Glomerular endothelial cell (primary cell): ENCODE data around the gene ANGPT4. TPM values are rescaled to one million over a fixed set of nuclear protein-coding genes. Genes with fewer than 3 reads are reported as not detected.
"Not testable (repeated sequence)": the region's sequence is repeated elsewhere in the genome, so short reads cannot be mapped to it uniquely, and the experiment has no call there.

Experiments used
- DNase-seq: peaks from one replicate; pipeline ENCODE4 v3.0.0-alpha.2; 2011; ENCODE audit warnings: low read depth, low spot score; ENCODE audit errors: extremely low read depth
- total RNA-seq: library from RNA; depleted of rRNA; stranded (reverse); fragments of >200 nt; gene quantifications from 2 replicates; pipeline ENCODE4 v1.2.3, GENCODE V29; 2015

Gene ANGPT4
- total RNA-seq, 1 donor from 2014 or later = not detected

DNA sequence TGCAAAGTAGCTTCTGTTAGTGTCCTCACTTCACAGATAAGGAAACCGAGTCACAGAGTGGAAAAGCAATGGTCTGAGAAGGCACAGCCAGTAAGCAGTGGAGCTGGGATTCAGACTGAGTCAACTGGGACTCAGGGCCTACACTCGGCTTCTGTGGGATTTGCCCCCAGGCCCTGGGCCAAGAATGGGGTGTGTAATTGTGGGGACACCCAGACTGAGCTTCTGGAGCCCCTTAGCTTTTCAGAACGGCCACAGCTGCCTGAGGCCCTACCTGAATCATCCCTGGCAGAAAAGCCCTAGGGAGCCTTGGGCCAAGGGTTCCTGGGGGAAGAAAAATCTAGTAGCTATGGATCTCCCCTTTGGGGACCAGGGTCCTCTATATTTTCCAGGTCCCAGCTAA is 6.5 kb downstream of the ANGPT4 start:
- no peak for DNase-seq

DNA sequence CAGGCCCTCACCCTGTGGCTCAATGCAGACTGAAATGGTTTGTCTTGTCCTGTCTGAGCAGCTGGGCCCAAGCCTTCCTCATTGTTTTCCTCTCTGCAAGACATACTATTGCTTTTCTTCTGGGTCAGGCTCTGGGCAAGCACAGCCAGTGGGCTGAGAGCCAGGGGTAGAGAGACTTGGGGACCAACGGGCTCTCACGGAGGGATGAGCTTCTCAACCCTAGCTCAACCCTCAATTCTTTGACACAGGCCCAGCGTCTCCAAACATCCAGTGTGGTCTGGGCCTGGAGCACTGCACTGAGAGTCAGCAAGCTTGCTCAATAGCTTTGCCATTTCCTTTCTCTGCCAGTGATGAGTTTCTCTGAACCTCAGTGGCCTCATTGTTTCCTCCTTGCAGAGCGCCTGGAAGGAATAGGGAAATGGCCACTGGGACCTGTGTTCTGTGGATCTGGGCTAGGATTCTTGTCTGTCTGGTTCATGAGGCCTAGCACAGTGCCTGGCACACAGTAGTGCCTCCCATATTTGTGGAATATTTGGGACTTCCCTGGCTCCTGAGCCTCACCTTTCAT is 9.3 kb downstream of the ANGPT4 start:
- DNase-seq = no peak

DNA sequence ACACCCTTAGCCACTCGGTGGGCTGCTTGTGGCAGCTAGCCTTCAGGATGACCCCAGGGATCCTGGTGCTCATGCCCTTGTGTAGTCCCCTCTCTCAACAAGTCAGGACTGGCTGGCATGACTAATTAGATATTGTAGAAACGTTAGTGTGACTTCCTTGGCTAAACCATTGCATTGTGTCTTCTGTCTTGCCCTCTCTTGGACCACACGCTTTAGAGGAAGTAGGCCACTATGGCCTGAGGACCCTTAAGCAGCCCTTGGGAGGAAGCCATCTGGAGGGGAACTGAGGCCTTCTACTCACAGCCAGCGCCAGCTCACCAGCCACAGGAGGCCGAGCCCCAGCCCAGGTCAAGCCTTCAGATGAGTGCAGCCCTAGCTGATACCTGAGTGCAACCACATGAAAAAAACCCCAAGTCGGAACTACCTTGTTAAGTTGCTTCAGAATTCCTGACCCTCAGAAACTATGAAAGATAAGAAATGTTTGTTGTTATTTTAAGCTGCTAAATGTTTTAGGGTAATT is 10.1 kb downstream of the ANGPT4 start:
- no peak for DNase-seq

DNA sequence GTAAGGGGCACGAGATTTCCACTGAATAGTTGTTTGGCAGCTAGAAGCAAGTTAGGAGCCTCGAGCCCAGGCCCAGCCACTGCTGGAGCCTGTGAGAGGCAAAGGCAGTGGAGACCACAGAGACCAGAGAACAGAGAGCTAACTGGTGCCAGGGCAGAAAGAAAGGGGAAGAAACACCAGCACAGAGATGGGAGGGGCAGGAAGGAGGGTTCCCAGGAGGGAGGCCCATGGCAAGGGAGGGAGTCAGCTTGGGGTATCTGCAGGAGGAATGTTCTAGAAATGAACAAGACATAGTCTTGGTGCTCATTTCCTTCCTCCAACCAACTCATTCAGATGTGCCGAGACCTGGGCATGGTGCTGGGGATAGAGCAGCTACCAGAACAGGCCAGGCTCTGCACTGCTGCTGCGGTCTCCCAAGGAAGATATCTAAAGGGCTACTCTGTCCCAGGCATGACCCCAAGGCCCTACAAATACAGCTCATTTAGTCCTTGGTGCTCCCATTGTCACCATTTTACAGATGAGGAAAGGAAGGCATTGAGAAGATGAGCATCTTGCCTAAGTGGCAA is 10.7 kb downstream of the ANGPT4 start:
- DNase-seq = no peak

DNA sequence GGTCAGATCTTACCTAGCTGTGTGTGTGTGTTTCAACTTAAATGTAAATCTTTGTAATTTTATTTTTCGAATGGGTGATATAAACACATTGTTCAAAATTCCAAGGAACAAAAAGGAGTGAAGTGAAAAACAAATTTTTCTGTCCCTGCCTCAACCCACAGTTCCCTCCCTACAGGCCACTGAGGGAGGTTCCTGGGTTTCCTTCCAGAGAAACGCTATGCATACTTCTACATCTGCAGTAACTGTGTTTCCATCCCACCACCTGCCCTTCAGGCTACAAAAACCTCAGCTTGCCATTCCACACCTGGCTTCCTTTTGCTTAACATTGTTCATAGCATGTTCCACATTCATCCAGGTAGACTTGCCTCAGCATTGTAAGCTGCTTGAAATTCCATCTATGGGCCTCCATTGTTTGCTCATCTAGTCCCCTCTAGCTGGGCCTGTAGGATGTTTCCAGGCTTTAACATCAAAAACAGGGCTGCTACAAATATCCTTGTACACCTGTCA is 12.0 kb downstream of the ANGPT4 start:
- DNase-seq = no peak

DNA sequence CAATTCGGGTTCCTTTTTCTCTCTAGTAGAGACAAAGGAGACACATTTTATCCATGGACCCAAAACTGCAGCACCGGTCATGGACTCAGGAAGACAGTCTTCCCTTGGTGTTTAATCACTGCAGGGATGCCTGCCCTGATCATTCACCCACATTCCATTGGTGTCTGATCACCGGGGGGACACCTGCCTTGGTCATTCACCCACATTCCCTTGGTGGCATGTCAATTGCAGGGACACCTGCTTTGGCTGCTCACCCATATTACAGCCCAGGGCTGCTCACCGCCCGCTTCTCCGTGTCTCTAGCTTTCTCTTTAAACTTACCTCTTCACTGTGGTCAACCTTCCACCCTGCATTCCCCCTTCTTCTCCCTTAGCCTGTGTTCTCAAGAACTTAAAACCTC is 18.7 kb downstream of the ANGPT4 start:
- not testable (repeated sequence) for DNase-seq

DNA sequence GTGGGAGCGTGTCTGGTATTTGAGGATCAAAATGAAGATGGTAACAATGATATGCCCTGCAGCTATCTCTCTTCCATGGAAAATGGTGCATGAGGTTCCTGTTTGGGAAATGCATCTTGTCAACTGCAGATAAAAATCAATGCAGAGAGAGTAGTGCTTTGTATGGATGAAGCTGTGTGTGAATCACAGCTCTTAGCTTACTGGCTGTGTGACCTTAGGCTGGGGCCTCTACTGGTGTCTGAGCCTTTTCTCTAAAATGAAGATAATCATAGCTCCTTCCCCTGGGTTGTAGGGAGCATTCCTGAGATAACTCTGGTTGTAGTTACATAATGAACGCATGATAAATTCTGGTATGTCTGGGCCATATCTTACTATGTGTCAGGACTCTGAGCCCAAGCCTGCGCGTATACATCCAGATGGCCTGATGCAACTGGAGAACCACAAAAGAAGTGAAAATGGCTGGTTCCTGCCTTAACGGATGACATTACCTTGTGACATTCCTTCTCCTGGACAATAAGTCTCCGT is 19.6 kb downstream of the ANGPT4 start:
- DNase-seq = no peak

DNA sequence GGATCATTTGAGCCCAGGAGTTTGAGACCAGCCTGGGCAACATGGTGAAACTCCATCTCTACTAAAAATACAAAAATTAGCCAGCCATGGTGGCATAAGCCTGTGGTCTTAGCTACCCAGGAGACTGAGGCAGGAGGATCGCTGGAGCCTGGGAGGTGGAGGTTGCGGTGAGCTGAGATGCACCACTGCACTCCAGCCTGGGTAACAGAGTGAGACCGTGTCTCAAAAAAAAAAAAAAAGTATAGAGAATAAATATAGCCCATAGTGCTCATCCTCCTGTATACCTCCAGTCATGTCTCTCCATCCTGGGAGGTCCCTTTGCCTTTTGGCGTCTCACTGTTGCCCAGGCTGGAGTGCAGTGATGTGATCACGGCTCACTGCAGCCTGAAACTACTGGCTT is 23.8 kb downstream of the ANGPT4 start:
- not testable (repeated sequence) for DNase-seq

DNA sequence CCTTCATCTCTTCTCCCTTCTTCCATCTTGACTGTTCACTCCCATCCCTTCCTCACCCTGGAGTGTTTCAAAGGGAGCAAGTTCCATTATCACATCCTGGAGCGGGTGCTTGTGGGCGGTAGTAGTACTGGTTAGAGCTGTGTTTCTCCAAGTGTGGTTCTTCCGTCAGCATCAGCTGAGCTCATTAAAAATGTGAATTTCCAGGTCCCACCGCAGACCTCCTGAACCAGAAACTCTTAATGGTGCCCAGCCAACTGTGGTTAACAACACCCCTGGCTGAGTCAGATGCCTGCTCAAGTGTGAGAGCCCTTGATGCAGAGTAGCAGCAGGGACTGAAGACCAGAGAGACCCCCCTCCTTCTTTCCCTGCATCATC is 24.4 kb downstream of the ANGPT4 start:
- DNase-seq = no peak

DNA sequence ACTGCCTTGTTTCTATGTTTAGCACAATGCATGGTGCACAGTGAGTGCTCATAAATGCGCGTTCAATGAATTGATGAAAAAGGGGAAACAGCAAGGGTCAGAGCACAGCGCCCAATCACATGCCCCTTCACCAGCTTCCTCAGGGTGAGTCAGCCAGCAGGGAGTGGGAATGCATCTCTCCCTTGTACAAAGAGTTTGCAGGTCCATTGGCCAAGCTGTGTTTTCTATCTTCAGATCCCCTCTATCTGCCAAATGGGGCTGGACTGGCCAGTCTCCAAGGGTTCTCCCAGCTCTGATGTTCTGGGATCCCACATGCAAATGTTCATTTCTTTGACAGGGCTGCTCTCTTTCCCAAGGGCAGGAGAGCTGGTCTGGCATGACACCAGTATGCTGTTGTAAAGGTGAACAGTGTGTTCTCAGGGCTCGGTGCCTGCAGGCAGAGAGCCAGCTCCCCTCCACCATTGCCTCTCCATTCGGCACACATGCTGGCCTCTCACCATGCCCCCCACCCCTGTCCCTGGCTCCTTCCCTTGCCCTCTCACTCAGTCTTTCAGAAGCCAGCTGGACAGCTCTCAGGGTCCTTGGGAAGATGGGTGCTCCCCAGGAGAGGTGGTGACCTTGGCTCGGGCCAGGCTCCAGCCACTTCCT is 25.0 kb downstream of the ANGPT4 start:
- DNase-seq = no peak

DNA sequence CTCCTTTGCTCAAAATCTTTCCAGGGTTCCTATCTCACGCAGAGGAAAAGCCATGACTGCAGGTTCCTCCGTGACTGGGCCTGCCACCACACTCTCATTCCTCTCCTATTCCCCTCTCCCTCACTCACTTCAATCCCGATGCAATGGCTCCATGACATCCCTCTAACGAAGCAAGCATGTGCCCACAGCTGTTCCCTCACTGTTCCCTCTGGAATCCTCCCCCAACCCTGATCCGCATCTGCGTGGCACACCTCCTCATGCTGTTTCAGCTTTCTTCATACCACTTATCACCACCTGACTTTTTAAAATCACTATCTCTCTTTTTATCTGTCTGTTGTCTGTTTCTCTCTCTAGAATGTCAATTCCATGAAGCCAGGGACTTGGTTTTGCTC is 25.5 kb downstream of the ANGPT4 start:
- no peak for DNase-seq

DNA sequence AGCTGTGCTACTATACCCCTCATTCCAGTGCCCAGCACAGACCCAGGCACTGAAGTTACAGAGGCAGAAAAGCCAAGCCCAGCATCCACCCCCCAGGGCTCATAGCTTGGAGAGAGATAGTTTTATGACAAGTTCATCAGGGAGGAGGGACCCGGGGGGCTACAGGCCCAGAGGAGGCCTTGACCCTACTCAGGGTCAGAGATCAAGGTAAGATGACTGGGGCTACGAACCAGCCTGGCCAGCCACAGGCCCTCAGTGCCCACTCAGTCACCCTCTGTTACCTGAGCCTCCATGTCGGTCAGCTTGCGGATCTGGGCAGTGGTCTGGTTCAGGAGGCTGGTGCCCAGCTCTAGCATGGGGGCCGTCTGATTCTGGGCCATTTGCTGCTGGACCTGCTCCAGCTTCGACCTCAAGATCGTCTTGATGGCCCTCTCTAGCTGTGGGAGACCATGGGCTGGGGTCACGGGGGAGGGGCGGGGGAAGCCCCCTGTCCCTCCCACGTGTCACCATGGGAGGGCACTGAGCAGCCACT is 26.1 kb downstream of the ANGPT4 start:
- no peak for DNase-seq

DNA sequence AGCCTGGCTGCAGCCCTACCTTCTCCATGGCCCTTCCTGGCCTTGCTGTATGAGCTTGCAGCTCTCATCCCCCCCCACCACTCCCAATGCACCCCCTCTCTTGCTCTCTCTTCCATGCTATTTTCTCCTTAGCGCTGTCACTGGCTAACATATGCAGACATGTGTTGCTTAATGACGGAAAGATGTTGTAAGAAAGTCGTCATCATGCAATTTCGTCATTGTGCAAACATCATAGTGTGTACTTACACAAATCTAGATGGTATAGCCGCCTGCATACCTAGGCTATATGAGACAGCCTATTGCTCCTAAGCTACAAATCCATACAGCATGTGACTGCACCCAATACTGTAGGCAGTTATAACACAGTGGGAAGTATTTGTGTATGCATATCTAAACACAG is 27.0 kb downstream of the ANGPT4 start:
- no peak for DNase-seq

DNA sequence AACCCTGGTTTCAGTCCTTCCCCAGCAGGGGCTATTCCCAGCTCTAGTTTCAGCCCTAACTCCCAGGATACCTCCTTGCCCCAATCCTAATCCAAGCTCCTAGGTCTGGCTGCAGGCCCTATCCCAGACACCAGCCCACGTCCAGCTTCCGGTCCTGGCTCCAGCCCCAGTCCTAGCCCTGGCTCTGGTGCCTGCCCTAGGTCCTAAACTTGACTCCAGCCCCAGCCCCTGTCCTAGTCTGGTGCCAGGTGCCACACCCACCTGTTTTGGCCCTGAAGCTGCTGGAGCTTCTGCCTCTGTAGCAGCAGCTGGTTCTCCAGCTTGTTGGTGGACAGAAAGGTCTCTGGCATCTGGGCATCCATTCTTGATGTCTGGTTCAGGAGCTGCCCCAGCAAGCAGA is 28.1 kb downstream of the ANGPT4 start:
- DNase-seq = no peak

DNA sequence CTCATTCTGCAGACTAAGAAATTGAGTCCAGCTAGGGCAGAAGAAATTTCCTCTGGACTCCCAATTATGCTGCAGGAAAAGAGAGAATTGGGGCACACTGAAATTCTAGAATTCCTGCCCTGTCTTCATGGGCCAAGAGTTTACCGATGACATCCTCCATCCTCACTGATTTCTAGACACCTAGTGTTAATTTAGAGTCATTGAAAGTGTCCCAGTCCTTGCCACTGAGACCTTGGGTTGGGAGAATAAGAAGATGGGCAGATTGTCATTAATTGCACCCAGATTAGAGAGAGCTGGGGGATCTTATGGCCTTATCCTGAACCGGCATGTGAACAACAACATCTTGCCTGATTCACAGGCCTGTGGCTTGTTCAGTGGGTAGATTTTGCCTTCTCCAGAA is 29.0 kb downstream of the ANGPT4 start:
- DNase-seq = no peak

DNA sequence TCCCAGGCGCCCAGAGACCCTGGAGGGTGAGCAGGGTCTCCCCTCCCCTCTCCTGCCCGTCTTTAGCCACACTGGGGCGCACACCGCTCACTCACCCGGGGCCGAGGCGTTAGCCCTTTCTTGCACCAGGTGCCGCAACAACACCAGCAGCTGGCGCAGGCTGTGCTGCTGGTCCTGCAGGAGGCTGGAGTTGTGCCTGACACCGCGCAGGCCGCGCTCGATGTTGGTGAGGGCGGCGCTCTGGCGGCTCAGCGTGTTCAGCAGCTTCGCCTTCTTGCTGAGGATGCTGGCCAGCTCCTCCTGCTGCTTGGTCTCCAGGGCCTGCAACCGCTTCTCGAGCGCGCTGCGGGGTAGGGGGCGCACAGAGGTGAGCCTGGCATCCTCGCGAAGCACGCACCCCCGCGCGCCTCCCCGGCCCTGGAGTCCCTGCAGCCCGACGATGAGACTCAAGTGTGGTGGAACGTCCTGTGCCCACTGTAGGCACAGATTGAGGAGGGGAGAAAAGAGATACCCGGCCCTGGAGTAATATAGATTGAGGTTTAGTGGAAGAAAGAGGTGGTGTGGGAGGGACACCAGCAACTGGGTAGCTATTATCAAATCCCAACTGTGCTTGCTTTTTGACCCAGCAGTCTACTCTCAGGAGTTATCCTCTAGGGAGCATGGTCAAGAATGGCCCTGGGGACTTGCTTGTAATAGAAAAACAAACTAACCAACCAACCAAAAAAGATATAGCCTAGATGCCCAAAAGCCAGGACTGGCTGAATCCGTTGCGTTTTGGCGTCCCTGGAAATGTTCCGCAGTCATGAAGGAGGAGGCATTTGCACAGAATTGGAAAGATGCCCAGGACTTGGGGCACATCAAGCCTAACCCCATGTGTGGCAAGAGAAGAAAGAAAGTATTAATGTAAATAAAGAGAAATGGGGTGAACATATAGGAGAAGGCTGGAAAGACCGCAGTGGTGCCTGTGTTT is 30.9 kb downstream of the ANGPT4 start:
- DNase-seq = no peak

DNA sequence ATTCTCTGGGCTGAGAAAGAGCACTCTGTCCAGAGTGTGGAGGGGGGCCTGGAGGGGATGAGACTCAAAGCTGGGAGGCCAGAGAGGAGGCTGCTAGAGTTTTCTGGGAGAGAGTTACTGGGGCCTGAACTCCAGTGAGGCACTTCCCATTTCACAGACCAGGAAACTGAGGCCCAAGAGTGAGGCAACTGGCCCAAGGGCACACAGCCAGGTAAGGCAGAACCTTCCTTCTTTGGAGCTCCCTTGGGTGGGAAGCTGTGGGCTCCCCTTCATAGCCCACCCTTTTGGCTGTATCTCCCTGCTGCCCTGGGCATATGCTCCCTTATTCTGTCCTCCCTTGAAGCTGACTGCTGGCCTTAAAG is 34.4 kb downstream of the ANGPT4 start:
- DNase-seq = no peak

DNA sequence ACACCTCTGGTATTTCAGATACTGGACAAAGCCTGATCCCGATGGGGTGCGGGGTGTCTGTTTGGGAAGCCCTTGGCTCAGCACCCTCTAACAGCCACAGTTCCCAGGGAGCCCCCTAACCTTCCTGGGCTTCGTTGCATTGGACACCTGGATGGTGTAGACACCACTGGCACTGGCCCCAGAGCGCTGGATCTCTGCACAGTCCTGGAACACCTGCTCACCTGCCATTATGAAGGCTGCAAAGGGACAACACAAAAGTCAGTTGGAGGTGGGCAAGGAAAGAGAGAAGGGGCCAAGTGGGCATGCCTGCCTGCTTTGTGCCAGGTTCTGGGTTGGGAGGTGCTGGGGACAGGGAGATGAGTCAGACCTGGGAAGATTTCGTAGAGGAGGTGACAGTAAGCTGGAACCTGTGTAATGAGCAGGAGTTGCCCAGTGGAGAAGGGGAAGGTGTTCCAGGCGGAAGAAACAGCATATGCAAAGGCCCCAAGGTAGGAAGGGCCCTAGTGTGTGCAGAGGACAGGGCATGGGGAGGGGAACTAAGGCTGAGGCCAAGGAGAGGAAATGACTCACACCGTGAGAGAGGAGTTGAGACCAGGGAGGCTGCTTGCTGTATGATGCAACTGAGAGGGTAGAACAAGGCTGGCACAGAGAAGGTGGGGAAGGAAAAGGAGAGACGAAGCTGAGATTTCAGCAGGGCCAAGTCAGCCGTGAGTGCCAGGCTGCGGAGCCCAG is 34.9 kb downstream of the ANGPT4 start:
- peak; percentile 3 for DNase-seq

DNA sequence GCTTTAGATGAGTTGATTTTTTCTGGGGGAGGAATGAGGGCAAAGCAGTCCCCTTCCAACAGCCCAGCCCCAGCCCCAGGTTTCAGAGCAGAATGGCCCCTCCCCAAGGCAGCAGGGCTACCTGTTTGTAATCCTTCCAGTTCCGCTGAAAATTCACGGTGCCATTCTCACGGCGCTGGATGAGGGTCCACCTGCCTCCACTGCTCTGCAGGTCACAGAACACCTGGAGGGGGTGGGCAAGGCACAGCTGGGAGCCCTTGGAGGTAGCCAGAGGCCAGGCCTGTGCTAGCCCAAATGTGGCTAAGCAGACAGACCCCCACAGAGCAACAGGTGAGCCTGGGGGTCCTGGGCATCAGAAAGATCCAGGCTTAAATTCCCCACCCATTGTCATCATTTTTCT is 36.5 kb downstream of the ANGPT4 start:
- DNase-seq = no peak
